AG09319 (cell line): ENCODE results near the gene TMEM19.
"Not testable (repeated sequence)": the region's sequence is repeated elsewhere in the genome, so short reads cannot be mapped to it uniquely, and the experiment has no call there.

ENCODE experiments used
- DNase-seq: peaks from one replicate; pipeline ENCODE4 v3.0.0-alpha.2; 2010; ENCODE audit warnings: low read depth; ENCODE audit errors: extremely low read depth
- TF ChIP-seq, protein P1 (sequence below): IDR thresholded peaks from 2 replicates; pipeline ENCODE4 v1.5.1; 2011; ENCODE audit warnings: low read depth, mild to moderate bottlenecking, inconsistent platforms, low read length, moderate library complexity

TMEM19 gene

DNA sequence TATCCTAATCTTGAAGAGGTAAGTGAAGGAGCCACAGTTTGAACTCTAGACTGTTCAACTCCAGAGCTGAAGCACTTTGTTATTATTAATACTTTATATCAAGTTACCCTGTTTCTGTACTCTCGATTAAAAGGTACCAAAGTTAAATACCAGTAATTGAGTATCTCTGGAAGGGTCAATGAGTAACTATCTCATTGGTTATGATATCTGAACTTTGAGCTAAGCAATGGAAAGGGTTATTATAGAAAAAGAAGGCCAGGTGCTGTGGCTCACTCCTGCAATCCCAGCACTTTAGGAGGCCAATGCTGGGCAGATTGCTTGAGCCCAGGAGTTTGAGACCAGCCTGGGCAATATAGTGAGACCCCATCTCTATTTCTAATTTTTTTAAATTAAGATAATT, 9.9 kb downstream of the TMEM19 start:
- DNase-seq: no peak
- TF ChIP-seq, protein P1, sequence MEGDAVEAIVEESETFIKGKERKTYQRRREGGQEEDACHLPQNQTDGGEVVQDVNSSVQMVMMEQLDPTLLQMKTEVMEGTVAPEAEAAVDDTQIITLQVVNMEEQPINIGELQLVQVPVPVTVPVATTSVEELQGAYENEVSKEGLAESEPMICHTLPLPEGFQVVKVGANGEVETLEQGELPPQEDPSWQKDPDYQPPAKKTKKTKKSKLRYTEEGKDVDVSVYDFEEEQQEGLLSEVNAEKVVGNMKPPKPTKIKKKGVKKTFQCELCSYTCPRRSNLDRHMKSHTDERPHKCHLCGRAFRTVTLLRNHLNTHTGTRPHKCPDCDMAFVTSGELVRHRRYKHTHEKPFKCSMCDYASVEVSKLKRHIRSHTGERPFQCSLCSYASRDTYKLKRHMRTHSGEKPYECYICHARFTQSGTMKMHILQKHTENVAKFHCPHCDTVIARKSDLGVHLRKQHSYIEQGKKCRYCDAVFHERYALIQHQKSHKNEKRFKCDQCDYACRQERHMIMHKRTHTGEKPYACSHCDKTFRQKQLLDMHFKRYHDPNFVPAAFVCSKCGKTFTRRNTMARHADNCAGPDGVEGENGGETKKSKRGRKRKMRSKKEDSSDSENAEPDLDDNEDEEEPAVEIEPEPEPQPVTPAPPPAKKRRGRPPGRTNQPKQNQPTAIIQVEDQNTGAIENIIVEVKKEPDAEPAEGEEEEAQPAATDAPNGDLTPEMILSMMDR: no peak

DNA sequence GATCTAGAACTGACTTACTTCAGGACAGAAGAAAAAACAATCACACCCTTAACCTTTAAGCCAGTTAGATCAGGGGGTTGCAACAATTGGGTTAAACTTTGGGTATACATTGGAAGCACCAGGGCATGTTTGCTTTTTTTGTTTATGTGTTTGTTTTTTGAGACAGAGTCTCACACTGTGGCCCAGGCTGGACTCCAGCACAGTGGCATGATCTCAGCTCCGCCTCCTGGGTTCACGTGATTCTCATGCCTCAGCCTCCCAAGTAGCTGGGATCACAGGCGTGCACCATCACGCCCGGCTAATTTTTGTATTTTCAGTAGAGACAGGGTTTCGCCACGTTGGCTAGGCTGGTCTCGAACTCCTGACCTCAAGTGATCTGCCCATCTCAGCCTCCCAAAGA, 16.3 kb downstream of the TMEM19 start:
- not testable (repeated sequence) for DNase-seq

DNA sequence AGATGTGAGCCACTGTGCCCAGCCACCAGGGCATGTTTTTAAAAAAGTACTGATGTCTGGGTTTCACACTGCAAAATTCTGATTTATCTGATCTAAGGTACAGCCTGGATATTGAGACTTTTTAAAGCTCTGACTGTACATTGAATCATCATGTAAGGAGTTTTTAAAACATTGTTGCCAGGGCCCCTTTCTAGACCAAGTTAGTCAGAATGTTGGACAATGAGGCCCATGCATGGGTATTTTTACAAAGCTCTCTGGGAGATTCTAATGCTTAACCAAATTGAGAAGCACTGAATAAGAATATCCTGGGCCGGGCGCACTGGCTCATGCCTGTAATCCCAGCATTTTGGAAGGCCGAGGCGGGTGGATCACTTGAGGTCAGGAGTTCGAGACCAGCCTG, 16.7 kb downstream of the TMEM19 start:
- DNase-seq: no peak
- TF ChIP-seq, protein P1: no peak

DNA sequence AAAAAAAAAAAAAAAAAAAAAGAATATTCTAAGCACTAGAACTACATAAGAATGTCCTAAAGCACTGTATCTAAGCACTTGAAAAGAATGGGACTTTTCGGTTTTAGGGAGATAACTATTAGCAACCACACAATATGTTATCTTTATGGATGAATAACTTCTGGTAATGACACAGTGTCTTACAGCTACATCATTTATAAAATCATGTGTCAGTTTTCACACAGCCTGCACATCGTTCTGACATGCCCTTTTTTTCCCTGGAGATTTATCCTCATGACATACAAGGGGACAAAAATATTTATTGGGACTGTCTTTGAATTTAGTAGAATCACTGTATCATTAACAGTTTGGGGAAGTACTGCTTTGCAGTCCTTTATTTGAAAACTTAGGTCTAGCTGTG, 17.3 kb downstream of the TMEM19 start:
- no peak for DNase-seq
- TF ChIP-seq, protein P1: no peak

DNA sequence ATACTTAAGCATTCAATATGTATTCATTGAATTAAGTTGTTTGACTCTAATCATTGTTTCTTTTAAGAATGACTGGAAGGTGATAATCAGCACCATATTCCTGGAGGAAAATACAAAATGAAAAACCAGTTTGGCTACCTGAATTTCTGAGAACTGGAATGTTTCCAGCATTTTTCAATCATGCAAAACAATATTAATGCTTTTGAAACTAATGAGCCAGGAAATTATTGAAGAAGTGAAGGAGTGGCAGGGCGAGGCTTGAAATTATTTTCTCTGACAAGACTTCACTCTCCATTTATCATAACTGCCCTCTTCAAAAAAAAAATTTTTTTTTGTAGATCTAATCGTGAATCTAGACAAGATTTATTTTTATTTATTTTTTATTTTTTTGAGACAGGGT, 19.0 kb downstream of the TMEM19 start:
- DNase-seq: no peak
- TF ChIP-seq, protein P1: no peak

DNA sequence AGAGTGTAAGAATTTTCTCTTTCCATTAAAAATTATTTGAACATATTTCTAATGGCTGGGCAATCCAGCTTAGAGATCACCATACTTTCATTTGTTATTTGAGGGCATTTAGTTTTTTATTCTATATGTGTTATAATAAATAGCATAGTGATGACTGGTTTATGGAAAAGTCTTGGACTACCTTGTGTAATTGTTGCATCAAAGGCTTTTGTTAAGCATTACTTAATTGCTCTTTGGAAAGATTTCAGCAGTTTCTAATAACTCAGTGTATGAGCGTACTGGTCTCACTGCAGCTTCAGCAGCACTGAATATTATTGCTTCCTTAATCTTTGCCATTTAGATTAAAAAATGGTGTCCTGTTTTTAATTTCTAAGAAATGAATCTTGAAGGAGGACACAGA, 22.8 kb downstream of the TMEM19 start:
- TF ChIP-seq, protein P1: no peak
- no peak for DNase-seq

DNA sequence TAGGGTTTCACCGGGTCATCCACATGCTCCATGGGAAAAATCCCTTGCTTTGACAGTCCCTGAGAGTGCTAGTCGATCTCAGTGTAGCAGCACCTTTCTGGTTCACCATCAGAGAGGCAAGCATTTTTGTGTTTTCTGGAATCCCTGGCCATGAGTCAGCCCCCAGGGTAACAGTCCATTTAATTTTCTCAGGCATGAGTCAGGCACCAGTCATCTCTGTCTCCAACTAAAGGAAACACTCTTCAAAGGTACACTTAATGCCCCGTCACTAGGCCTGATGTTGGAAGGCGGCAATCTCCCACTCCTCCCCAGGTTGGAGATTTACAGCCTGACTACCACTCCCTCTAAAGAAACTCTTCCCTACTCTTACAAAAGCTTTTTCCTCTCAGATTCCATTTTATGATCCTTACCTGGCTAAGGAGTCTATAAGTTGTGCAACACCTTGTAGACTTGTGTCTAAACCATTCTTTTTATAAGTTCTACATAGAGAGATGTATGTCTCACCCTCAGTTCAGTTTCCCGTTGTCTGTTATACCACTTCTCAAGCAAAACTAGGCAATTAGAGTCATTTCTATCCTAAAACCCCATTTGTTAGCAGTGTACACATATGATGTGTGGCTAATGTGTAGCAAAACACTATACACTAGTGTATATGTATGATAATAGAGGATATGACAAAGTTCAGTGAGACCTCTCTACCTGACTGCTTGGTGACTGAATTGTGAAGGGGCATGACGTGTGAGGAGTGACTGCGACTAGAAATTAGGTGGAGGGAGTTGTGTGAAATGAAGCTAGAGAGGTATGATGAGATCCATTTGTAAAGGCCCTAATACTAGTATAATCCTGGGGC, 24.6 kb downstream of the TMEM19 start:
- DNase-seq: no peak
- TF ChIP-seq, protein P1: no peak

DNA sequence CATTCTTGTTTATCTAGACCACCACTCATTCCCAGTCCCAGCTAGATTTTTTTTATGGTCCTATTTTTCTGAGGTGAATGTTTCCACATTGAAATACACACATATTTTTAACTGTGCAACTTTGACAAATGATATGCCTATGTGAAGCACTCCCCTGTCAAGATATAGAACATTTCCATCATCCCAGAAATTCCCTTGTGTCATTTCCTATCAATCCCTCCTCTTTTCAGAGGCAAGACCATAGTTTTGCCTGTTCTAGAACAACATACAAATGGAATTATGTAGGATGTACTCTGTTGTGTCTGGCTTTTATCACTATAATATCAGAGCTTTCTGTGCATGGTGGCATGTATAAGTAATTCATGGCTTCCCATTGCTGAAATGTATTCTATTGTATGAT, 32.7 kb downstream of the TMEM19 start:
- TF ChIP-seq, protein P1: no peak
- no peak for DNase-seq
